Sciatic nerve (tissue), 2 donors: ENCODE results near the gene DGKD. TPM values are rescaled to one million over a fixed set of nuclear protein-coding genes. Genes with fewer than 3 reads are reported as not detected.
A peak's percentile ranks its signal among the peaks of the same experiment; 100 is the strongest.
"Not testable (repeated sequence)": the region's sequence is repeated elsewhere in the genome, so short reads cannot be mapped to it uniquely, and the experiment has no call there.

Experiments
- ATAC-seq: fragments of 200-7000 bp; cut with Tn5 transposase; one replicate; pipeline ENCODE4 v1.9.1; 2020; ENCODE audit warnings: mild to moderate bottlenecking, moderate library complexity
- DNase-seq: peaks from one replicate; pipeline ENCODE4 v3.0.0-alpha.2; 2020; ENCODE audit warnings: low spot score
- intact Hi-C: fragments of 100-400 bp; cut with DNase I; formaldehyde crosslinking; loops from one replicate; pipeline ENCODE4 v1.14.2; 2022
- total RNA-seq: library from RNA; stranded (reverse); fragmentation: NEBNext Ultra II Directional; extraction: Animal tissue kit (Norgen Biotek cat#: 25700); gene quantifications from one replicate; pipeline ENCODE4 v1.2.1, GENCODE V29; 2021
- donor health status: DM: no; HTN: no; CAD: no.
- donor health status: DM: no; HTN: no; CAD: no.

Gene DGKD
- total RNA-seq, 1 donor from 2014 or later = 35.8 TPM

- intact Hi-C loops, DNase-seq, ATAC-seq: not testable (repeated sequence)
These were observed 18.2 kb upstream of the DGKD start for GRCh38 chr2:233336091-233336490.

GRCh38 chr2:233336541-233336940 lies 17.8 kb upstream of the DGKD start:
- no peak for ATAC-seq
- intact Hi-C loops = no loop called here
- no peak for DNase-seq

GRCh38 chr2:233338046-233338445 lies 16.2 kb upstream of the DGKD start:
- ATAC-seq = no peak
- intact Hi-C loops = no loop called here

GRCh38 chr2:233338812-233339368 lies 15.4 kb upstream of the DGKD start:
- DNase-seq (no peak), ATAC-seq (no peak)
- intact Hi-C loops = no loop called here

More at GRCh38 chr2:233338046-233338445, 16.2 kb upstream of the DGKD start:
- no peak for DNase-seq

- intact Hi-C loops = no loop called here
- DNase-seq (no peak), ATAC-seq (no peak)
These were observed 14.9 kb upstream of the DGKD start for GRCh38 chr2:233339427-233339826.

GRCh38 chr2:233341296-233341695 lies 13.0 kb upstream of the DGKD start:
- DNase-seq (no peak), ATAC-seq (no peak)
- intact Hi-C loops = no loop called here

GRCh38 chr2:233342301-233342700 lies 12.0 kb upstream of the DGKD start:
- intact Hi-C loops = no loop called here
- ATAC-seq (no peak), DNase-seq (peak; percentile 6)

GRCh38 chr2:233343171-233343705 lies 11.1 kb upstream of the DGKD start:
- peak; percentile 19 for DNase-seq
- intact Hi-C loops = no loop called here

GRCh38 chr2:233346376-233346775 lies 7.9 kb upstream of the DGKD start:
- intact Hi-C loops = no loop called here
- ATAC-seq (no peak), DNase-seq (peak; percentile 17)

More at GRCh38 chr2:233343171-233343705, 11.1 kb upstream of the DGKD start:
- ATAC-seq = no peak

- DNase-seq (peak; percentile 27), ATAC-seq (no peak)
- intact Hi-C loops = no loop called here
These were observed 7.4 kb upstream of the DGKD start for GRCh38 chr2:233346930-233347329.

- ATAC-seq (peak; percentile 94), DNase-seq (peak; percentile 77)
- intact Hi-C loops = no loop called here
These were observed 5.0 kb upstream of the DGKD start for GRCh38 chr2:233349005-233349998.

- DNase-seq (peak; percentile 51), ATAC-seq (no peak)
- intact Hi-C loops = loop anchor here (10.0 kb wide), 1 partner anchor 94 kb away; no protein-coding TSS in a partner anchor
These were observed 3.6 kb upstream of the DGKD start for GRCh38 chr2:233350708-233351107.

GRCh38 chr2:233351423-233351822 lies 2.9 kb upstream of the DGKD start:
- ATAC-seq (no peak), DNase-seq (no peak)
- intact Hi-C loops = loop anchor here (10.0 kb wide), 1 partner anchor 93 kb away; no protein-coding TSS in a partner anchor

- intact Hi-C loops = loop anchor here (10.0 kb wide), 1 partner anchor 93 kb away; no protein-coding TSS in a partner anchor
- ATAC-seq (no peak), DNase-seq (peak; percentile 52)
These were observed 2.0 kb upstream of the DGKD start for GRCh38 chr2:233352141-233352842.

- ATAC-seq = no peak
- intact Hi-C loops = loop anchor here (10.0 kb wide), 1 partner anchor 92 kb away; no protein-coding TSS in a partner anchor
- peak; percentile 61 for DNase-seq
These were observed 1.1 kb upstream of the DGKD start for GRCh38 chr2:233353101-233353768.

GRCh38 chr2:233354500-233354924 lies 218 bp downstream of the DGKD start:
- no peak for ATAC-seq
- intact Hi-C loops = loop anchor here (10.0 kb wide), 1 partner anchor 90 kb away; no protein-coding TSS in a partner anchor
- DNase-seq = peak; percentile 72

GRCh38 chr2:233354971-233355574 lies 779 bp downstream of the DGKD start:
- intact Hi-C loops = loop anchor here (10.0 kb wide), 1 partner anchor 90 kb away; no protein-coding TSS in a partner anchor
- ATAC-seq (no peak), DNase-seq (peak; percentile 70)

GRCh38 chr2:233355916-233356315 lies 1.6 kb downstream of the DGKD start:
- ATAC-seq = no peak
- intact Hi-C loops = loop anchor here (10.0 kb wide), 1 partner anchor 89 kb away; no protein-coding TSS in a partner anchor
- DNase-seq = peak; percentile 45
